Esophagus squamous epithelium (tissue), 4 donors: ENCODE results near the gene TRPC3.

ENCODE experiments used
- POLR2A ChIP-seq, 4 donors: fragments of 450-650 bp; IDR thresholded peaks; one replicate each; pipeline ENCODE4 v1.6.1; 2017; ENCODE audit warnings: antibody characterized with exemption in 4 of 4, mild to moderate bottlenecking in 4 of 4, moderate library complexity in 3 of 4
- TF ChIP-seq, protein P1 (sequence below), 6 experiments: fragments of 450-650 bp in 4 of 6; fragments of 200-600 bp in 2 of 6; sonication (generic) in 2 of 6; IDR thresholded peaks; one replicate each; pipeline ENCODE4 v1.5.1; 2016 to 2019; ENCODE audit warnings: antibody characterized with exemption in 6 of 6, mild to moderate bottlenecking in 4 of 6, moderate library complexity in 4 of 6

- TF ChIP-seq POLR2A (IDR thresholded peaks at IDR 0.05) = no peak
- TF ChIP-seq, protein P1, sequence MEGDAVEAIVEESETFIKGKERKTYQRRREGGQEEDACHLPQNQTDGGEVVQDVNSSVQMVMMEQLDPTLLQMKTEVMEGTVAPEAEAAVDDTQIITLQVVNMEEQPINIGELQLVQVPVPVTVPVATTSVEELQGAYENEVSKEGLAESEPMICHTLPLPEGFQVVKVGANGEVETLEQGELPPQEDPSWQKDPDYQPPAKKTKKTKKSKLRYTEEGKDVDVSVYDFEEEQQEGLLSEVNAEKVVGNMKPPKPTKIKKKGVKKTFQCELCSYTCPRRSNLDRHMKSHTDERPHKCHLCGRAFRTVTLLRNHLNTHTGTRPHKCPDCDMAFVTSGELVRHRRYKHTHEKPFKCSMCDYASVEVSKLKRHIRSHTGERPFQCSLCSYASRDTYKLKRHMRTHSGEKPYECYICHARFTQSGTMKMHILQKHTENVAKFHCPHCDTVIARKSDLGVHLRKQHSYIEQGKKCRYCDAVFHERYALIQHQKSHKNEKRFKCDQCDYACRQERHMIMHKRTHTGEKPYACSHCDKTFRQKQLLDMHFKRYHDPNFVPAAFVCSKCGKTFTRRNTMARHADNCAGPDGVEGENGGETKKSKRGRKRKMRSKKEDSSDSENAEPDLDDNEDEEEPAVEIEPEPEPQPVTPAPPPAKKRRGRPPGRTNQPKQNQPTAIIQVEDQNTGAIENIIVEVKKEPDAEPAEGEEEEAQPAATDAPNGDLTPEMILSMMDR (IDR thresholded peaks at IDR 0.05) = no peak
Measured at GRCh38 chr4:121934635-121935034, 17.2 kb downstream of the TRPC3 start.
